Superior temporal gyrus (tissue), 1 donor: ENCODE measurements around the gene NCMAP.
A peak's percentile ranks its signal among the peaks of the same experiment; 100 is the strongest.
"Not testable (repeated sequence)": the region's sequence is repeated elsewhere in the genome, so short reads cannot be mapped to it uniquely, and the experiment has no call there.

Experiments
- DNase-seq: peaks from one replicate; pipeline ENCODE4 v3.0.0-alpha.2; 2016; ENCODE audit errors: extremely low spot score

The NCMAP gene

GRCh38 chr1:24541711-24542346, 14.1 kb upstream of the NCMAP start:
- DNase-seq: peak; percentile 64

DNA sequence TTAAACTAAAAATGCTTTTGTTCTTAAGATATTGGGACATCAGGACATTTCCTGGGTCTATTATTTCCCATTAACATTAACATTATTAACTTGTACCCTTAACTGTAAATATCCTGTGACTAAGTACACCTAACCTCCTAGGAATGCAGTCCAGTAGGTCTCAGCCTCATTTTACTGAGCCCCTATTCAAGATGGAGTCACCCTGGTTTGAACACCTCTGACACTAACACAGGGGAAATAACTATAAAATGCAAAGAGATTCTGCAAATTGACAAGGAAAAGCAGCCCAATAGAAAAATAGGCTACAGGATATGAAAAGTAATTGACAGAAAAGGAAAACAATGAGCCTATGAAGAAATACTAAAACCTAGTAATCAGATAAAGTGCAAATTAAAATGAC, 11.6 kb upstream of the NCMAP start:
- DNase-seq: no peak

- DNase-seq: no peak
Measured at GRCh38 chr1:24545662-24546061, 10.2 kb upstream of the NCMAP start.

GRCh38 chr1:24547195-24547594, 8.7 kb upstream of the NCMAP start:
- no peak for DNase-seq

DNA sequence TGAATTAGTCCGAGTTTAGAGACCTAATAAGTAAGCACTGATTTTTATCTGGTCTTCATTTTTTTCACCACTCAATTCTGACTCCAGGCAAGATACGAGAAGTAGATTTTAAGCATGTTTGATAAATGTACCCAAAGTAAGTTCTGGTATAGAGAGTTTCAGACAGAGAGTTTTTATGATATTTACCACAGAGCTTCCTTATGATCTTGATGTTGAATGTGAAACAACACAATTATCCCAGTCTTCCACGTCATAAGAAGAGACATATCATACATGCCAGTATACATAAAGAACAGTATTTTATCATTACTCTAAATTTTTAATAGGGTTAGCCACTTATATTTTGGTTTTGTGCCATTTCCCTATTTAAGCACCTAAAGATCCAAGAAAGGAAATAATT, 7.8 kb upstream of the NCMAP start:
- DNase-seq: no peak

GRCh38 chr1:24549210-24549609, 6.7 kb upstream of the NCMAP start:
- DNase-seq: not testable (repeated sequence)

DNA sequence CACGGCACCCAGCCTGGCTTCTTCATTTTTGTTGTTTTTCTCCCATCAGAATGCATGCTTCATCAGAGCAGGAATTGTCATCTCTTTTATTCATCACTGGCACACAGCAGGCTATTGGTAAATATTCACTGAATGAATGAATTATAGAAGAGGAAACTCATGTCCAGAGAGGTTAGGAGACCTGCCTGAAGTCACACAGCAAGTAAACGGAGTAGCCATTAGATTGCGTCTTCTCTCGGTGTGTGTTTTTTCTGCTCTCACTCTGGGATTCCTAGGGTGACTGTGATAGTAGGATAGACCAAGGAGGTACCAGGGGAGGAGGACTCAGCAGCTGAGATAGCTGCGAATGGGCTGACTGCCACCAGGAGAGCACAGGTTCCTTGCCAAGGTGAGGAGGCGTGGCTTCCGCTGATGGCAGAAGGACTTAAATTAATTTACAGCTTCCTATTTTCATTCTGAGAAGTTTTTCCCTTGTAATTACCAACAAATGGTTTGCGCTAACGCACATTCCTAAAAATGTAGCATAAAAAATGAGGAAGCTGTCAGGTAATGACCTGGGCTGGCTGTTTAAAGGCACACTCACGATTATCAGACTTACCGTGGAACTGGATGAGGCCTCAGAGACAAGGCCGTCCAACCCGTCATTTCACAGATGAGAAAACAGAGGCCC, 4.5 kb upstream of the NCMAP start:
- no peak for DNase-seq

GRCh38 chr1:24551960-24552571, 3.8 kb upstream of the NCMAP start:
- DNase-seq: no peak

- DNase-seq: no peak
Measured at GRCh38 chr1:24553931-24554330, 2.0 kb upstream of the NCMAP start.

DNA sequence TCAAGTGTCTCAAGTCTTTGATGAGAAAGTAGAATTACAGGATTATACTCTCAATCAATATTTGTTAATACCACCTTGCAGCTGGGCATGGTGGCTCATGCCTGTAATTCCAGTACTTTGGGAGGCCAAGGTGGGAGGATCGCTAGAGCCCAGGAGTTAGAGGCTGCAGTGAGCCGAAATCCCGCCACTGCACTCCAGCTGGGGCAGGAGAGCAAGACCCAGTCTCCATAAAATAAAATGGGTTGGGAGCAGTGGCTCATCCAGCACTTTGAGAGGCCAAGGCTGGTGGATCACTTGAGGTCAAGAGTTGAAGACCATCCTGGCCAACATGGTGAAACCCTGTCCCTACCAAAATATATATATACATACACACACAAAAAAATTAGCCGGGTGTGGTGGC, 1.2 kb upstream of the NCMAP start:
- no peak for DNase-seq

GRCh38 chr1:24556414-24556795, 518 bp downstream of the NCMAP start:
- DNase-seq: no peak

GRCh38 chr1:24557220-24557619, 1.3 kb downstream of the NCMAP start:
- DNase-seq: no peak

GRCh38 chr1:24557711-24558131, 1.8 kb downstream of the NCMAP start:
- no peak for DNase-seq

GRCh38 chr1:24558455-24558854, 2.6 kb downstream of the NCMAP start:
- DNase-seq: no peak

DNA sequence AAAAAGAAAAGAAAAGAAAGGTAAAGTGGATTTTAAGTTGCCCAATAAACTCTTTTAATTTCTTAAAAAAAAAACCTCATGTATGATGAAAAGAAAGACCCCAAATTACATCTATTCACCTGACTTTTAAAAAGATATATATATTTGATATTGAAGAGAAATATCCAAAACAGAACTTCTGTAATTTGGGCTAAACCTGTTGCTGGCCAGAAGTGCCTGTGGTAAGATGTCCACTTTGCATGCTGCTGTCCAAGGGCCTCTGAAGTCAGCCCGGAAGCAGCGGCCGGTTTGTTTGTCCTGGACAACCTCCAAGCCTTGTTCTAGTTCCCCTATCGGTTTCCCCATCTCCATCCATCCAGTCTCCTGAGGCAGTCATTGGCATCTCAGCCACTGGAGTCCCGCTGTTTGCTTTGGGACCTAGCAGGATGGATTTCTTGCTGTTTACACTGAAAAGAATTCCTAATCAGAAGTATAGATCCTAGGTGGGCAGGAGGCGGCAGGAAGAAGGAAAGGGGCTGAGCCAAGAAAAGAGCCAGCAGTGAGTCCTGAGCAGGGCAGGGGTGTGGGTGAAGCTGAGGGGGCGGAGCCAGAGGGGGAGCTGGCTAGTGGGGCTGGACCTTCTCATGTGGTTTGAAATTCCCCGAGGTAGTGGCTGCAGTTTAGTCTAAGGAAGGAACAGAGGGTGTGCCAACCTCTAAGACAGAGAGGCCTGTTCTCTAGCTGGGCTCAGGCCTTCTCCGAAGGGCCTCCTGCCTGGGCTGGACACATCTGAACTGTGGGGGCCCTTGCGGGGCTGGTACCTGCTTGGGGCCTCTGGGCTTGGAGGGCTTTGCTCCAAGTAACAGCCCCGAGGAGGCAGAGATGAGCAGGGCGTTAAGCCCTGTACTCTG, 3.3 kb downstream of the NCMAP start:
- peak; percentile 78 for DNase-seq

GRCh38 chr1:24560361-24560760, 4.5 kb downstream of the NCMAP start:
- no peak for DNase-seq

DNA sequence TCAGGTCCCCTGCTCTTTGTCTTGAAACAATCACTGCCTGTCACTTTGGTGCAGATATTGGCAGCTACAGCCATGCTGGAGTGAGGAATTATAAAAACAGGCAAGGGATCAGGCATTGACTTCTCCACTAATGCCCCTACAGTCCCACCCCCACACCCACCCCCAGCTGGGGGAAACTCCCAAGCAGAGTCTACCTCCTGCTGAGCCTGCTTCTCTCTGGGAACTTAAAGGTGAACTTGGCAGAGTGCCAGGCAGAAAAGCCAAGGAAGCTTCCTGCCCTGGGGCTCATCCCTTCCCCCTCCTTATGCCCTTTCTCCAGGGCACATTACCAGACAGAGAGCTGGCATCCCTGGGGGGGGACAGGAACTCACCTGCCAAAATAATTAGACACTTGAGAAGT, 6.7 kb downstream of the NCMAP start:
- DNase-seq: no peak

- no peak for DNase-seq
Measured at GRCh38 chr1:24564695-24565094, 8.8 kb downstream of the NCMAP start.

GRCh38 chr1:24566236-24566867, 10.5 kb downstream of the NCMAP start:
- DNase-seq: no peak

- no peak for DNase-seq
Measured at GRCh38 chr1:24567792-24568388, 12.0 kb downstream of the NCMAP start.

GRCh38 chr1:24568475-24568874, 12.6 kb downstream of the NCMAP start:
- no peak for DNase-seq
